ENCODE results near the gene ALPI. TPM values are rescaled to one million over a fixed set of nuclear protein-coding genes. Genes with fewer than 3 reads are reported as not detected.
"Not testable (repeated sequence)": the region's sequence is repeated elsewhere in the genome, so short reads cannot be mapped to it uniquely, and the experiment has no call there.

Gene ALPI
- not detected for total RNA-seq
- polyA plus RNA-seq, result not detected

GRCh38 chr2:232455426-232456255 is at the start of gene ALPI:
TSS of gene ALPI (plus strand) at chr2:232456153. CDS start at chr2:232456200, 47 bp downstream.
- no peaks in the 10 kb centered on the region for H3K4me1 ChIP-seq (ENCODE audit: insufficient read depth, low read length)
- no peaks in the 10 kb centered on the region for H3K9me3 Mint-ChIP-seq
- no peaks in the 10 kb centered on the region for H3K27me3 ChIP-seq (ENCODE audit: insufficient read depth, low read length, poor library complexity, severe bottlenecking)

GRCh38 chr2:232406556-232407310 is 49.2 kb upstream of the ALPI start, which contains the start of gene ALPG:
TSS of gene ALPG (plus strand) at chr2:232406844. CDS start at chr2:232406895, 51 bp downstream.
- H3K4me1 Mint-ChIP-seq, result no peaks in the 10 kb centered on the region
- H3K4me3 Mint-ChIP-seq, result no peak within 1 kb of the TSS
- CTCF ChIA-PET, result no interaction called here
- Histone ChIP-seq H3K4me3 (ENCODE audit: low read length) (no peak within 1 kb of the TSS), H3K9me3 (ENCODE audit: low read length) (no peaks in the 10 kb centered on the region), H3K27ac (ENCODE audit: low read depth, low read length) (no peak within 1 kb of the TSS), H3K27me3 (ENCODE audit: insufficient read depth, low read length, poor library complexity, severe bottlenecking) (no peaks in the 10 kb centered on the region), H3K36me3 (ENCODE audit: insufficient read depth, low read length) (no peaks in the 10 kb centered on the region), H3K4me1 (ENCODE audit: insufficient read depth, low read length) (no peaks in the 10 kb centered on the region)
- no peak for DNase-seq
- H3K27ac Mint-ChIP-seq, result no peak within 1 kb of the TSS
- H3K36me3 Mint-ChIP-seq, result no peaks in the 10 kb centered on the region
- no peaks in the 10 kb centered on the region for H3K9me3 Mint-ChIP-seq
- POLR2A ChIA-PET, result no interaction called here
- H3K27me3 Mint-ChIP-seq, result peaks cover 5 to 7% of the 10 kb centered on the region in 2 donors

More at GRCh38 chr2:232455426-232456255, at the start of gene ALPI:
- no peaks in the 10 kb centered on the region for H3K4me1 Mint-ChIP-seq
- no peak within 1 kb of the TSS for H3K4me3 Mint-ChIP-seq
- Histone ChIP-seq H3K27ac (ENCODE audit: low read depth, low read length) (no peak within 1 kb of the TSS), H3K36me3 (ENCODE audit: insufficient read depth, low read length) (no peaks in the 10 kb centered on the region), H3K4me3 (ENCODE audit: low read length) (no peak within 1 kb of the TSS), H3K9me3 (ENCODE audit: low read length) (no peaks in the 10 kb centered on the region)
- H3K27me3 Mint-ChIP-seq, result peaks cover 15 to 18% of the 10 kb centered on the region in 2 donors
- ChIA-PET POLR2A (no interaction called here), CTCF (no interaction called here)
- no peak within 1 kb of the TSS for H3K27ac Mint-ChIP-seq
- no peak for DNase-seq
- no peaks in the 10 kb centered on the region for H3K36me3 Mint-ChIP-seq

- H3K9me3 ChIP-seq (ENCODE audit: low read length); H3K9me3 Mint-ChIP-seq: not testable (repeated sequence)
Observed at GRCh38 chr2:232407428-232408150, 48.4 kb upstream of the ALPI start.

GRCh38 chr2:232408269-232408668 is 47.7 kb upstream of the ALPI start:
- H3K4me1 ChIP-seq (ENCODE audit: insufficient read depth, low read length); H3K36me3 ChIP-seq (ENCODE audit: insufficient read depth, low read length); DNase-seq; H3K4me3 Mint-ChIP-seq; H3K4me1 Mint-ChIP-seq; H3K27me3 Mint-ChIP-seq; POLR2A ChIA-PET; H3K9me3 Mint-ChIP-seq; H3K9me3 ChIP-seq (ENCODE audit: low read length); H3K27ac ChIP-seq (ENCODE audit: low read depth, low read length); H3K27ac Mint-ChIP-seq; CTCF ChIA-PET; H3K27me3 ChIP-seq (ENCODE audit: insufficient read depth, low read length, poor library complexity, severe bottlenecking); H3K4me3 ChIP-seq (ENCODE audit: low read length); H3K36me3 Mint-ChIP-seq: not testable (repeated sequence)

More at GRCh38 chr2:232407428-232408150, 48.4 kb upstream of the ALPI start:
- H3K36me3 Mint-ChIP-seq; H3K4me1 ChIP-seq (ENCODE audit: insufficient read depth, low read length); H3K4me3 ChIP-seq (ENCODE audit: low read length); H3K4me1 Mint-ChIP-seq; H3K27me3 ChIP-seq (ENCODE audit: insufficient read depth, low read length, poor library complexity, severe bottlenecking); H3K4me3 Mint-ChIP-seq; DNase-seq; POLR2A ChIA-PET; H3K27ac Mint-ChIP-seq; H3K36me3 ChIP-seq (ENCODE audit: insufficient read depth, low read length); H3K27me3 Mint-ChIP-seq; H3K27ac ChIP-seq (ENCODE audit: low read depth, low read length); CTCF ChIA-PET: not testable (repeated sequence)

- H3K4me3 ChIP-seq (ENCODE audit: low read length); POLR2A ChIA-PET; H3K27ac Mint-ChIP-seq; H3K4me3 Mint-ChIP-seq; H3K9me3 Mint-ChIP-seq; DNase-seq; H3K9me3 ChIP-seq (ENCODE audit: low read length); CTCF ChIA-PET; H3K36me3 ChIP-seq (ENCODE audit: insufficient read depth, low read length); H3K27me3 ChIP-seq (ENCODE audit: insufficient read depth, low read length, poor library complexity, severe bottlenecking); H3K27ac ChIP-seq (ENCODE audit: low read depth, low read length); H3K4me1 ChIP-seq (ENCODE audit: insufficient read depth, low read length); H3K36me3 Mint-ChIP-seq: not testable (repeated sequence)
- peaks cover 4 to 13% (median 7%) of the 10 kb centered on the region in 3 donors for H3K4me1 Mint-ChIP-seq
- H3K27me3 Mint-ChIP-seq, result peaks cover 5 to 16% of the 10 kb centered on the region in 2 donors
Observed at GRCh38 chr2:232409617-232410016, 46.3 kb upstream of the ALPI start.

GRCh38 chr2:232410238-232410900 is 45.6 kb upstream of the ALPI start:
- H3K27ac ChIP-seq (ENCODE audit: low read depth, low read length), result no peak overlapping the region
- CTCF ChIA-PET, result no interaction called here
- H3K4me3 Mint-ChIP-seq, result no peak overlapping the region
- no peak overlapping the region for H3K27ac Mint-ChIP-seq
- no peak for DNase-seq
- H3K36me3 ChIP-seq (ENCODE audit: insufficient read depth, low read length), result no peaks in the 10 kb centered on the region
- H3K9me3 Mint-ChIP-seq, result no peaks in the 10 kb centered on the region
- H3K27me3 Mint-ChIP-seq, result peaks cover 4 to 18% of the 10 kb centered on the region in 2 donors
- H3K4me1 Mint-ChIP-seq, result peaks cover 4 to 13% (median 7%) of the 10 kb centered on the region in 3 donors
- no peak overlapping the region for H3K4me3 ChIP-seq (ENCODE audit: low read length)
- H3K36me3 Mint-ChIP-seq, result no peaks in the 10 kb centered on the region
- no peaks in the 10 kb centered on the region for H3K27me3 ChIP-seq (ENCODE audit: insufficient read depth, low read length, poor library complexity, severe bottlenecking)
- POLR2A ChIA-PET, result no interaction called here
- H3K9me3 ChIP-seq (ENCODE audit: low read length), result no peaks in the 10 kb centered on the region
- H3K4me1 ChIP-seq (ENCODE audit: insufficient read depth, low read length), result no peaks in the 10 kb centered on the region

GRCh38 chr2:232411901-232412629 is 43.9 kb upstream of the ALPI start:
- no peak for DNase-seq
- POLR2A ChIA-PET, result no interaction called here

More at GRCh38 chr2:232411901-232412629, 43.9 kb upstream of the ALPI start:
- no peak overlapping the region for H3K4me3 Mint-ChIP-seq
- H3K9me3 Mint-ChIP-seq, result no peaks in the 10 kb centered on the region
- H3K4me1 ChIP-seq (ENCODE audit: insufficient read depth, low read length), result no peaks in the 10 kb centered on the region
- peaks cover 4 to 13% (median 7%) of the 10 kb centered on the region in 3 donors for H3K4me1 Mint-ChIP-seq
- CTCF ChIA-PET, result no interaction called here
- H3K27me3 Mint-ChIP-seq, result peaks cover 7 to 30% of the 10 kb centered on the region in 2 donors
- H3K27ac ChIP-seq (ENCODE audit: low read depth, low read length), result no peak overlapping the region
- no peaks in the 10 kb centered on the region for H3K27me3 ChIP-seq (ENCODE audit: insufficient read depth, low read length, poor library complexity, severe bottlenecking)
- H3K36me3 Mint-ChIP-seq, result no peaks in the 10 kb centered on the region
- H3K27ac Mint-ChIP-seq, result no peak overlapping the region
- H3K9me3 ChIP-seq (ENCODE audit: low read length), result no peaks in the 10 kb centered on the region
- H3K36me3 ChIP-seq (ENCODE audit: insufficient read depth, low read length), result no peaks in the 10 kb centered on the region
- H3K4me3 ChIP-seq (ENCODE audit: low read length), result no peak overlapping the region
